ENCODE measurements around the gene PRR30. TPM values are rescaled to one million over a fixed set of nuclear protein-coding genes. Genes with fewer than 3 reads are reported as not detected.

The PRR30 gene
- total and polyA plus RNA-seq, 2 donors (not counting 1 experiment from before 2014, with no cell fraction given): not detected

DNA sequence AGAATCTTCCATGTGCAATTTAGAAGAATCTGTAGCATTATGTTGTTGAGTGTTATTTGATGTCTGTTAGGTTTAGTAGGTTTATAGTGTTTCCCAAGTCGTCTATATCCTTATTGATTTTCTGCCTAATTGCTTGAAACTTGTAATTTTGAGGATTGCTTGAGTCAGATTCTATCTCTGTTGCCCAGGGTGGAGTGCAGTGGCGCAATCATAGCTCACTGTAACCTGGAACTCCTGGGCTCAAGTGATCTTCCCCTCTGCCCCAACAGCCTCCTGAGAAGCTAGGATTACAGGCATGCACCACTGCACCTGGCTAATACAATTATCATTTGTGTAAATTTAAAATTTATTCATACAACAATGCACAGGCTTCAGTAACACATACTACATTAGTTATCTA lies 6.5 kb upstream of the PRR30 start:
- Histone ChIP-seq H3K4me2 (ENCODE audit: extremely low read depth, insufficient read depth, low read length) (no peak overlapping the region), H3K4me3 (replicated peaks in 1 of 4; ENCODE audit: control extremely low read depth in 1 of 4, insufficient read depth in 1 of 4, low read depth in 3 of 4, low read length in 4 of 4) (no peak overlapping the region), H3K9me3 (ENCODE audit: control insufficient read depth, insufficient read depth, low read depth, low read length) (no peaks in the 10 kb centered on the region), H2AFZ (ENCODE audit: low read length) (no peak overlapping the region), H3K79me2 (ENCODE audit: control insufficient read depth, insufficient read depth, low read length) (no peaks in the 10 kb centered on the region), H3K36me3 (ENCODE audit: control insufficient read depth, insufficient read depth, low read length) (no peaks in the 10 kb centered on the region), H3K4me1 (ENCODE audit: control insufficient read depth, extremely low read depth, insufficient read depth, low read length) (no peaks in the 10 kb centered on the region), H3K9ac (ENCODE audit: insufficient read depth, low read length) (no peak overlapping the region), H3K27me3 (ENCODE audit: control insufficient read depth, insufficient read depth, low read length) (peaks cover 33% of the 10 kb centered on the region), H3K27ac (ENCODE audit: insufficient read depth, low read length) (no peak overlapping the region), H4K20me1 (ENCODE audit: control insufficient read depth, extremely low read depth, insufficient read depth, low read length) (no peaks in the 10 kb centered on the region)
- no peak for TF ChIP-seq EZH2 (IDR thresholded peaks at IDR 0.05; ENCODE audit: low read length, missing control alignments)
- TF ChIP-seq, protein P1, sequence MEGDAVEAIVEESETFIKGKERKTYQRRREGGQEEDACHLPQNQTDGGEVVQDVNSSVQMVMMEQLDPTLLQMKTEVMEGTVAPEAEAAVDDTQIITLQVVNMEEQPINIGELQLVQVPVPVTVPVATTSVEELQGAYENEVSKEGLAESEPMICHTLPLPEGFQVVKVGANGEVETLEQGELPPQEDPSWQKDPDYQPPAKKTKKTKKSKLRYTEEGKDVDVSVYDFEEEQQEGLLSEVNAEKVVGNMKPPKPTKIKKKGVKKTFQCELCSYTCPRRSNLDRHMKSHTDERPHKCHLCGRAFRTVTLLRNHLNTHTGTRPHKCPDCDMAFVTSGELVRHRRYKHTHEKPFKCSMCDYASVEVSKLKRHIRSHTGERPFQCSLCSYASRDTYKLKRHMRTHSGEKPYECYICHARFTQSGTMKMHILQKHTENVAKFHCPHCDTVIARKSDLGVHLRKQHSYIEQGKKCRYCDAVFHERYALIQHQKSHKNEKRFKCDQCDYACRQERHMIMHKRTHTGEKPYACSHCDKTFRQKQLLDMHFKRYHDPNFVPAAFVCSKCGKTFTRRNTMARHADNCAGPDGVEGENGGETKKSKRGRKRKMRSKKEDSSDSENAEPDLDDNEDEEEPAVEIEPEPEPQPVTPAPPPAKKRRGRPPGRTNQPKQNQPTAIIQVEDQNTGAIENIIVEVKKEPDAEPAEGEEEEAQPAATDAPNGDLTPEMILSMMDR (conservative IDR thresholded peaks at IDR 0.05 in 1 of 2, IDR thresholded peaks at IDR 0.05 in 1 of 2; ENCODE audit: low read depth in 1 of 2, low read length in 2 of 2): no peak
- no peak for DNase-seq (ENCODE audit: low read depth in 2 of 2)

DNA sequence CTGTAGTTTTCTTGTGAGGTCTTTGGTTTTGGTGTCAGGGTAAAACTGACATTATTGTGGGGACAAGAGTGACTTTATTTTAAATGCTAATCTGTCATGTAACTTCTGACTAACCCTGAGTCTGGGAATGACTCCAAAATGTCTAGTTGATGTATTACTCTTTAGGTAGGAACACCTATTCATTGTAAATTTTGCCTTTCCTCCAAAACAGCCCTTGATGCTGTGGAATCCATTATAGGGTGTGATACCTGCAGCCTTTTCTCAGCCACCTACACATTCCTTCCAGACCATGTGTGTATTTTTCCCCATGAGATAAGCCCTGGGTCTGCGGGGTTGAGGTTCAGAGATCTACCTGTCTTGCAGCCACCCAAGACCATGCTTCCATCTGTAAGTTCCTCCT lies 4.1 kb upstream of the PRR30 start:
- Histone ChIP-seq H3K36me3 (ENCODE audit: control insufficient read depth, insufficient read depth, low read length) (no peaks in the 10 kb centered on the region), H3K9ac (ENCODE audit: insufficient read depth, low read length) (no peak overlapping the region), H3K4me2 (ENCODE audit: extremely low read depth, insufficient read depth, low read length) (no peak overlapping the region), H3K4me3 (replicated peaks in 1 of 4; ENCODE audit: control extremely low read depth in 1 of 4, insufficient read depth in 1 of 4, low read depth in 3 of 4, low read length in 4 of 4) (no peak overlapping the region), H4K20me1 (ENCODE audit: control insufficient read depth, extremely low read depth, insufficient read depth, low read length) (no peaks in the 10 kb centered on the region), H3K79me2 (ENCODE audit: control insufficient read depth, insufficient read depth, low read length) (no peaks in the 10 kb centered on the region), H3K9me3 (ENCODE audit: control insufficient read depth, insufficient read depth, low read depth, low read length) (no peaks in the 10 kb centered on the region), H2AFZ (ENCODE audit: low read length) (no peak overlapping the region), H3K27ac (ENCODE audit: insufficient read depth, low read length) (no peak overlapping the region), H3K4me1 (ENCODE audit: control insufficient read depth, extremely low read depth, insufficient read depth, low read length) (no peaks in the 10 kb centered on the region), H3K27me3 (ENCODE audit: control insufficient read depth, insufficient read depth, low read length) (peaks cover 19% of the 10 kb centered on the region)
- no peak for DNase-seq (ENCODE audit: low read depth in 2 of 2)
- TF ChIP-seq EZH2 (IDR thresholded peaks at IDR 0.05; ENCODE audit: low read length, missing control alignments): no peak
- TF ChIP-seq, protein P1 (conservative IDR thresholded peaks at IDR 0.05 in 1 of 2, IDR thresholded peaks at IDR 0.05 in 1 of 2; ENCODE audit: low read depth in 1 of 2, low read length in 2 of 2): no peak

DNA sequence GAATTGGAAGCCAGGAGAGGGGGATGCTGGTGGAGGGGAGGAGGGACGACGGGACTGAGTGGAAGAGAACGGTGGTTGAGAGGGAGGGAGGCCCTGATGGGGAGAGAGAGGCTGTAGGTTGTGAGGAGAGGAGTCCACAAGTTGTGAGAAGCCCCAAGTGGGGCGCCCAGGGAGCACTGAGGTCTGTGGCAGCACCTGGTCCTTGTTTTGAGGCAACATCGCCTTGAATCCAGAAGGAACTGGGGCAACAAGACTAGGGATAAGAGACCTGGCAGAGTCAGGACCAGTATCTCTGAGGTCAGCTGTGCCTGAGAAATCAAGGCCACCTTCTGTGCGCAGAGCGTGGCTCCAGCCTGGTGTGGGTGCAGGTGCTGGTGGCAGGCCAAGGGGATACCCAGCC lies 1.1 kb downstream of the PRR30 start:
- no peak overlapping the region for H3K9ac ChIP-seq (ENCODE audit: insufficient read depth, low read length)
- no peaks in the 10 kb centered on the region for H3K9me3 ChIP-seq (ENCODE audit: control insufficient read depth, insufficient read depth, low read depth, low read length)
- peaks cover 3% of the 10 kb centered on the region for H3K4me1 ChIP-seq (ENCODE audit: control insufficient read depth, extremely low read depth, insufficient read depth, low read length)
- H3K79me2 ChIP-seq (ENCODE audit: control insufficient read depth, insufficient read depth, low read length): peaks cover 11% of the 10 kb centered on the region
- TF ChIP-seq, protein P1 (conservative IDR thresholded peaks at IDR 0.05 in 1 of 2, IDR thresholded peaks at IDR 0.05 in 1 of 2; ENCODE audit: low read depth in 1 of 2, low read length in 2 of 2): no peak
- TF ChIP-seq EZH2 (IDR thresholded peaks at IDR 0.05; ENCODE audit: low read length, missing control alignments): no peak
- peaks cover 10% of the 10 kb centered on the region for H3K27me3 ChIP-seq (ENCODE audit: control insufficient read depth, insufficient read depth, low read length)
- H3K27ac ChIP-seq (ENCODE audit: insufficient read depth, low read length): no peak overlapping the region
- no peaks in the 10 kb centered on the region for H4K20me1 ChIP-seq (ENCODE audit: control insufficient read depth, extremely low read depth, insufficient read depth, low read length)
- H3K4me3 ChIP-seq (replicated peaks in 1 of 4; ENCODE audit: control extremely low read depth in 1 of 4, insufficient read depth in 1 of 4, low read depth in 3 of 4, low read length in 4 of 4): no peak overlapping the region
- DNase-seq (ENCODE audit: low read depth in 2 of 2): no peak
- no peaks in the 10 kb centered on the region for H3K36me3 ChIP-seq (ENCODE audit: control insufficient read depth, insufficient read depth, low read length)
- no peak overlapping the region for H3K4me2 ChIP-seq (ENCODE audit: extremely low read depth, insufficient read depth, low read length)
- no peak overlapping the region for H2AFZ ChIP-seq (ENCODE audit: low read length)
